Measurements from ENCODE around the gene RAB18.

DNA sequence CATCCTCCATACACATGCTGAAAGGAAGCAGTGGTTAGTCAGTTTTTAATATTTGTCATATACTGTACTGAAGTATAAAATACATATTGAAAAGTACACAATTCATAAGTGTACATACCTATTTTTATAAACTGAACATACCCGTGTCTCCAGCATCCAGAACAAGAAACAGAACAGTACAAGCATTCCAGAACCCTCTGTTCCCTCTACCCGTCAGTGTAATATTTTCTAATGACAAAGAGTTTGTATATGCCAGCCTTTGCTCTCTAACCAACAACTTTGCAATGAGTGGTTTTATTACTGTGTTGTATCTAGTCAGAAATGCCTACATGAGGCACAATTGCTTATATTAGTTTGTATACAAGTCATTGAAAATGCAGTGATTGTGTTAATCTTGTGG lies 18.7 kb upstream of the RAB18 start:
- no peak for TF ChIP-seq POLR2A (IDR thresholded peaks at IDR 0.05)
- TF ChIP-seq, protein P1, sequence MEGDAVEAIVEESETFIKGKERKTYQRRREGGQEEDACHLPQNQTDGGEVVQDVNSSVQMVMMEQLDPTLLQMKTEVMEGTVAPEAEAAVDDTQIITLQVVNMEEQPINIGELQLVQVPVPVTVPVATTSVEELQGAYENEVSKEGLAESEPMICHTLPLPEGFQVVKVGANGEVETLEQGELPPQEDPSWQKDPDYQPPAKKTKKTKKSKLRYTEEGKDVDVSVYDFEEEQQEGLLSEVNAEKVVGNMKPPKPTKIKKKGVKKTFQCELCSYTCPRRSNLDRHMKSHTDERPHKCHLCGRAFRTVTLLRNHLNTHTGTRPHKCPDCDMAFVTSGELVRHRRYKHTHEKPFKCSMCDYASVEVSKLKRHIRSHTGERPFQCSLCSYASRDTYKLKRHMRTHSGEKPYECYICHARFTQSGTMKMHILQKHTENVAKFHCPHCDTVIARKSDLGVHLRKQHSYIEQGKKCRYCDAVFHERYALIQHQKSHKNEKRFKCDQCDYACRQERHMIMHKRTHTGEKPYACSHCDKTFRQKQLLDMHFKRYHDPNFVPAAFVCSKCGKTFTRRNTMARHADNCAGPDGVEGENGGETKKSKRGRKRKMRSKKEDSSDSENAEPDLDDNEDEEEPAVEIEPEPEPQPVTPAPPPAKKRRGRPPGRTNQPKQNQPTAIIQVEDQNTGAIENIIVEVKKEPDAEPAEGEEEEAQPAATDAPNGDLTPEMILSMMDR (IDR thresholded peaks at IDR 0.05): no peak
